Fibroblast of skin of left biceps (primary cell): ENCODE results near the gene DCXR.

ENCODE experiments used
- DNase-seq, 2 experiments: peaks; one replicate each; pipeline ENCODE4 v3.0.0-alpha.2; 2013; ENCODE audit warnings: low read depth in 2 of 2

The DCXR gene

DNA sequence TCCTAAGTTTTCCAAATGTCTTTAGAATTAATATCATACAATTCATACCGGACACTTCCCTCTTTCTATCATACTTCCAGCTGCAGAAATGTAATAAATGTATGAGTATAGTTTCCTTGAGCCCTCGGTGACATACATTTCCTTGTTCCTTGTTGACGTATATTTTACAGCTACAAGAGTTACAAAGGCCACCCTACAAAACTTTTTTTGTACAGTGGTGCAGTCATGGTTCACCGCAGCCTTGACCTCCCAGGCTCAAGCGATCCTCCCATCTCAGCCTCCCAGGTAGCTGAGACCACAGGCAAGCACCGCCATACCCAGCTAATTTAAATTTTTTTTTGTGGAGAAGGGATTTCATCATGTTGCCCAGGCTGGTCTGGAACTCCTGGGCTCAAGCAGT lies 35.3 kb upstream of the DCXR start:
- no peak for DNase-seq

DNA sequence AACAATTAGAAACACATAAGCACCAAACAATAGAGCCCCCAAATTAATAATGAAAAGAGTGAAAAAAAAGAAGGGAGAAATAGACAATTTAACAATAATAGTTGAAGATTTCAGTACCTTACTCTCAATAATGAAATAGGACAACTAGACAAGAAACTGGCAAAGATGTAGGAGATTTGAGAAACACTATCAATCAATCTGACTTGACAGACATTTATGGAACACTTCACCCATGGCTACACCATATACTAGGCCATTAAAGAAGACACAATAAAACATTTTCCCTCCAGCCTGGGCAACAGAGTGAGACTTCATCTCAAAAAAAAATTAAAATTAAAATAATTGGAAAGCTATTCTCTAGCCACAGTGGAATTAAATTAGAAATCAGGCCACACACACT lies 33.1 kb upstream of the DCXR start:
- no peak for DNase-seq

DNA sequence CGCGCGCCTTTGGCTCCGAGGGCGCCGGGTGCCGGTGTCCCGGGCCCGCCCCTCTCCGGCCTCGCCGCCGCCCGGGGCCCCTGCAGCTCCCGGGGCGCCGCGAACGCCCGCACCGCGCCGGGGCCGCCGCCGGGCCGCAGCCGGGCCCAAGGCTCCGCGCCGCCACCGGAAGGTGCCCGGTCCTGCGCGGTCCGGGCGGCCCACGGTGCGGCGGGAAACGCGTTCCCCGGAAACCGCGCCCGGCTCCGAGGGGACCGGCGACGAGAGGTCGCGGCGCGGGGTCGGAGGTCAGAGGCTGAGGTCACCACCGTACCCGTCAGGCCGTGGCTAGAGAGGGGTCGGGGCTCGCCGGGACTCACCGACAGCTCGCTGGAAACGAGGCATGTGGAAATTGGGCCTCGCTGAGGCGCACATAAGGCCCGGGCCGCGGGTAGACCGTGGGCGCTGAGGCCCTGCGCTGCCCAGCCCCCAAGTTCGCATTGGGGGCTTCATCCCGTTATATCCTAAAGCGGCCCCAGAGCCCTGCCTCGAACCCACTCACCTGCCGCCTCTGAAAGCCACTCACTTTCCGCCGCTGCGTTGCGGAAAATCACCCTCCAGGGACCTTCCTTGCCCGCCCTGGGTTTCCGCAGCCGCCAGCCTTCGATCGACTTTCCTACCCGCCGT lies 28.3 kb upstream of the DCXR start, which contains the start of gene DUS1L:
DUS1L (minus strand) TSS at position 167 of the 666 bp plus-strand sequence. CDS start 745 bp downstream, outside the sequence.
- DNase-seq: peak; percentile 12 to 15

DNA sequence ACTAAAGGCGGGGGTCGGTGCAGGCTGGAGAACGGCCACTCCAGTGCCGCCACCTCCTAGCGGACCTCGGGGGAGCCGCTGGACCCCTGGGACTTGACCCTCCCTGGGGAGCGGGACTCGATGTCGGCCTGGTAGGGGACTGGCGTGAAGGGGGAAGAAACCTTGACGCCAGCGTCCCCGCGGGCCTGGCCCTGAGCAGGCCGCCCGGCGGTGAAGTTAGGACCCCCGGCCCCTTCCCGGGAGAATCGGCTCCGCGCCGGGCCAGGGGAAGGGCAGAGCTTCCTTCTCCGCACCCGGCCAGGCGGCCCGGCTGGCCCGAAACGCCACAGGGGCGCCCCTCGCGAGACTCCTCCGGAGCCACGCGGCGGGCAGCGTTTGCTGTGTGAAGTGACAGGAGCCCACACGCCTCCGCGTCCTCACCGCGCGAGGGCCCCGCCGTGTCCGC lies 27.7 kb upstream of the DCXR start:
- no peak for DNase-seq

DNA sequence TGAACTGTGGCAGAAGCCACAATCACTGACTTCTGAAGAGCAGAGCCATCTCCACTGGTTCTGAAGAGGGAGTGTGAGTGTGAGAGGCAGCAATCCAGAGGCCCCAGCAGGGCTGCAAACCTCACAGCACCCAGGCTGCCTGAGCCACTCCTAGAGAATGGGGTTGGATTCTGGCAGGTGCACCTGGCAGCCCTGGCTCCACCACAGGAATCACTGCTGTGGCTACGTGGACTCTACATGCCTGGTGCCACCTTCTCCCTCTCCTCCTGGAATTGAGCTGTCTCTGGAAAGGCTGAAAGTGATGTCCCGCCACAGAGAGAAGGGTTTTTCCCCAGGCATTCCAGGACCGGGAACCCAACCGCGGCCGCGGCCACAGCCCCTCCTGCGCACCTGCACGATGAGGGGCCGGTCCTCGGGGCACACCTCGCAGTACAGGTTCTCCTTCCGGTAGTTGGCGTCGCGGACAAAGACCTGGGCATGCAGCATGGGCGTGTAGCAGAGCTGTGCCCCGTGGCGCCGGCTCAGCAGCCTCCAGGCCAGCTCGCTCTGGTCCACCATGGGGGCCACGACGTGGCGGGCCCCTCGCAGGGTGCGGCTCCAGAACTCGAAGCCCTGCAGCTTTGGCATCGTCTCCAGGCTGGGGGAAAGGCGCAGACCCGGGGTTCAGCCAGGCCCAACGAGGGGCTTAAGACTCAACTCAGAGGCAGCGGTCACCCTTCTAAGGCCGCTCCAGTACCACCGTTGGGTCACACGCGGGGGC lies 27.1 kb upstream of the DCXR start:
- no peak for DNase-seq

DNA sequence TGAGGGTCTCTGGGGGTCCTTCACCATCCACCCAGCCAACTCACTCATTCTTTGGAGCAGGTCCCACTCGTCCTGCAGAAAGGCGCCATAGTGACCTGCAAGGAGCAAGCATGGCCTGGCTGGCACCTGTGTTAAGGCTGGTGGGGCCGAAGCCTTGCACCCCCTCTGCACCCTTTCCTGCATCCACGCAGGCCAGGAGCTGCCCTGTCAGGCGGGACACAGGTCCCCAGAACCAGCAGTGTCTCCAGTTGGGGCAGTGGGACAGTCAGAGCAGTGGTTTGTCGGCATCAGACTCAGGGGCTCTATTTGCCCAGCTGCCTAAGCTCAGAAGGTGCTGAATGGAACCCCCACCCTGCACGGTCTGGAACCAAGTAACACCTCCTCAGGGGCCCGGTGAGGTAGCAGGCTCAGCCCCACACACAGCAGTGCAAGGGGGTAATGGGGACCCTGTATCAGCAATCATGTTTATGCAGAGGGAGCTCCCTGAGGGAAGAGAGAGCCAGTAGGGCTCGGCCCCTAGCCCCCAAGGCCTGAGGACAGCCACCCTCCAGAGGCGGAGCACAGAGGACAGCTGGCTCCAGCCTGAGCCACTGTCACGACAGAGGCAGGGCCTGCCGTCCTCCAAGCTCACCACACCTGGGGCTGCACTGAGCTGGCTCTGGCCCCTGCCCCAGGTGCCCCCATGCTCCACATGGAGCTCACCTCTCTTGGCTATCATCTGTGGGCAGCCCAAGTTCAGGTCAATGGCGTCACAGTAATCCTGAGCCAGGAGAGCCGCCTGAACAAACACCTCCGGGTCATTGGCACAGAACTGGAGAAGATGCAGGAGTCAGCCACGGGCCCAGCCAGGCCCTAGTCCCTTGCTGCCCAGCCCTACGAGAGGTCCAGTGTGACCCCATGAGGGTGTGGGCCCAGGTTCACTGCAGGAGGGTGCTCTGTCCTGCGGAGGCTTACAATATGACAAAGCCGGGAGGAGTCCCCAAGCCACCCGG lies 26.2 kb upstream of the DCXR start:
- DNase-seq: no peak

DNA sequence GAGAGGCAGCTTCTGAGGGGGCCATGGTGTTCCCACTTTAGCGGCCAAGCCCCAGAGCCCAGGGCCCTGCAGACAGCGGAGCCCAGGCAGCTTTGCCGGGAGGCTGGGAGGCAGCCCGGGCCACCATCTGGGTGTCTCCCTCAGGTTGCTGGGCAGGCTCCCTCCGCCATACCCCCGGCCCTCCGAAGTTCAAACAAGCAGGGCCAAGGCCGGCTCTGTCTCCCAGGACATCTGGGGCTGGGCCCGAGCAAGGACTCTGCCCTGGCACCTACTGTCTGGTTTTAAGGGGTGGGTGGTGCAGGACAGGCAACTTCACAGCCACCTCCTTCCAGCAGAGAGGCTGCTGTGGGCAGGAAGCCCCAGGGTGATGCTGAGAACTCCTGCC lies 25.5 kb upstream of the DCXR start:
- no peak for DNase-seq

DNA sequence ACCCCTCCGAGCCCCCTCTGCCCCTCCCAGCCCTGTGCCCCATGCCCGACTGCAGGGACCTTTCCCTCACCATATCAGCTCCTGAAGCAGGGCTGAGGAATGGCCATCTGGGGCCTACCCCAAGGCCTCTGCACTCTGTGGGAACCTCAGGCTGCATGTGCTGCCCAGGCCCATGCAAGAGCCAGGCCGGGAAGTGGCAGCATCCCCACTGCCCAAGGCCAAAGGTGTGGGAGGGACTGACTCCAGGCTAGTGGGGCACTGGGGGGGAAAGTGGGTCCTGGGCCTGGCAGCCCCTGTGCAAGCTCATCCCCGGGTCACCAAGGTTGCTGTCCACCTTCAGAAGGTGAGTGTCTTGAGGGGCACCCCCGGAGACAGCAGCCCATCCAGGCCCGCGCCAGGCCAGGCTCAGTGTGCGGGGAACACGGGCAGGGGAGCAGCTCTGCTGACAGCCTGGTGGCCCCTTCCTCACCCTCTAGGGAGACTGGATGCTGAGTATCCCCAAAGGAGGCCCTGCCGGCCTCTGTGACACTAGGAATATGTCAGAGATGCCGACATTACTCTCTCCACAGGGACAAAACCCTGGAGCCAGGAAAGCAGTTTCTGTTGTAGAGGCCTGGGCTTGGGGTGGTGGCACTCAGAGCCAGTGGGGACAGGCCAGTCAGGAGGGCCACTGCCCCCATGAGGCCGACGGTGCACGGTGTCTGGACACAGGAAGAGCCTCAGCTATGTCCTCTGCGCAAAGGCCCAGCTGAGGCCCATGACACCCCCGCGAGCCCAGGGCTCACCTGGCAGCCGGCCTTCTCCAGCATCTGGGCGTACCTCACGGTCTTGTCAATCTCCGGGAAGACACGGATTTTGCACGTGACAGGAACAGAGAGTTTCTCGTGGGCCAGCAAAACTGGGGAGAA lies 24.8 kb upstream of the DCXR start:
- DNase-seq: no peak

DNA sequence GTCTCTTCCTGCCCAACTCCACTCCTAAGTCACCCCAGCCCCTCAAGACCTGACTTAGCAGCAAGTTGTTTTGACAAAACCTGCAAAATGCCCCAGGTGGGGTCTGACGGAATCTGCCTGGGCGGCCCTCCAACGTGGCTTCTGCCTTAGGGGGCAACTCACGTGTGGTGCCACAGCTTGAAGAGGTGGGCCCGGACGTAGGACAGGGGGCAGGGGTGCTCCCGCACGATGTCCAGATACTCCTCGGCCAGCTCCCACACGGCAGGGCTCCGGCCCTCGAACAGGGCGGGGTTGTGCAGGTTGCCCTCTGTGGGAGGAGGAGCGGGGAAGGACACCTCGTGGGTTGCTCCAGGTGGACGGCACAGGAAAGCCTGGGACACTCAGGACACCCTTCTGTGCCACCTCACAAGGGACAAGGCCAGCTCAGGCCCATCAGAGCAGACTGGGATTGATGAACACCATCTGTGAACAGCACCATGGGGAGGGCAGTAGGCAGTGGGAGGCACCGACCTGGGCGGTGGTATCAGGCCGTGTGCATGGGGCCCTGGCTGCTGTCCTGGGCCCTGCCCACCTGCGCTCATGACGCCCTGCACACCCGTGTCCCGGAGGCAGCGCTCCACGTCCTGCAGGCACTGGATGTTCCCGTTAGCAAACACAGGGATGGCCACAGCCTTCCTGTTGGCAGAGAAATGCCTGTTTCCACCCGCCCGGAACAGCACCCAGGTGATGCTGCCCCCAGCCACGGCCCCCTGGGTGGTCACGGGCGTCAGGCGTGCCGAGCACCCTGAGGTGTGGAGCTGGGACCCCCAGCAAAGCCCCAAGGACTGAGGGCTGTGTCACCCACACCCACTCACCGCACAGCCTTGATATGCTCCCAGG lies 23.8 kb upstream of the DCXR start:
- DNase-seq: no peak

DNA sequence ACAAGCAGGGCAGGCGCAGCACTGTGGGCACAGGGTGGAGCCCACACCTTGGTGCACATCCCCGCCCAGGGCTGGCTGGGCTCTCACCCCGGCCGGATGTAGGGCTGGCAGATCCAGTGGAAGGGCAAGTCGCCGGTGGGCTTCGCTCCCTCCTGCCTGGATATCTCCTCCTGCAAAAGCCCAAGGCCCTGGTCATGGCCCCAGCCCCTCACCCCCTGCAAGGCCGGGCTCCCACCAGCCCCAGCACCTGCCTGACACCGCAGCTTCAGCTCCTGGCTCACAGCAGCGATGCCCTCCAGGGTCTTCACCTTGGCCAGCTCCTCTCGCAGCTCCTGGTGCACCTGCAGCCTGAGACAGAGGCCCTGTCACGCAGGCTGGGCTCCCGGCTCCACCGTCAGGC lies 23.1 kb upstream of the DCXR start:
- DNase-seq: no peak

DNA sequence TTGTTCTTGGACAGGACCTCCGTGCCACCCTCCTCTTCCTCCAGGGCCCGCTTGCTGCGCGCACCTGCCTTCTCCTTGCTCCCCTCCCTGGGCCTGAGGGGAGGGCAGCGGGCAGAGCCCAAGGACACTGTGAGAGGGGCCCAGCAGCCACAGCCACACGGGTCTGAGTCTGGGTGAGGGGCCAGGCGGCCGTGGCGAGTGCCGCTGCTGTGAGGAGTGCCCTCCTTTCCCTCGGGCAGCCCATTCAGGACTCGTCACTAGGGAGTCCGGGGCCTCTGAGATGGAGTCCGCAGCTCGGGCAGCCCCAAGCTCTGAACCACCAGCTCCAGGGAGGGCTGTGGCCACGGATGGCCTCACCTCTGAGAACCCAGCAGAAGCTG lies 22.5 kb upstream of the DCXR start:
- DNase-seq: no peak

DNA sequence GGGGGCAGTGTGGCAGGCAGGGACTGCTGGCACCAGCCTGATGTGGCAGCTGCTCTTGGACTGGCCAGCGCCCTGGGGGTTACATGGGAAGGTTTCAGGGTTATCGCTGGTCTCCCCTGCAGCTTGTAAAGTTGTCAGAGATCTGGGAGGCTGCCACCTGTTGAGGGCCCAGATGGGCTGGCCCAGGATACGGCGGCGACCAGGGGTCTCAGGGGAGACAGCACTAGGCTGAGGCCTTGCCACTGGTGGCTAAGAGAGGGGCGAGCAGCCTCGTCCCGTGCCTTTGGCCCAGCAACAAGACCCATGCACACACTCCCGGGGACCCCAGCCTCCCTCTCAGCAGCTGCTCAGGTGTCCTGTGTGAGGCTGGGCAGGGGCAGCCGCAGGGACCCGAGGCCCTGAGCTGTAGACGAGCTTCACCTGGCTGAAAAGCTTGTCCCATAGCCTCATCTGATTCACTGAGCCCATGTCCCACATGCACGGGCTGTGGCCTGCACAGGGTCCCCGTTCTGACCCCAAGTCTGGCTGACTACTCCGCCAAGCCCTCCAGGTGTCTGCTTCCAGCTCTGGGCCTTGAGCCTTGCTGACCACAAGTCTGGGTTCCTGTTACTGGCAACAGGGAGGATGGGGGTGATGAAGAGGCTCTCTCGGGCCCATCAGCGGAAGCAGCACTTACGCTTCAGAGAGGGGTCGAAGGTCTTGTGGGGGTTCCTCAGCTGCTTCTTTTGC lies 21.9 kb upstream of the DCXR start:
- no peak for DNase-seq

DNA sequence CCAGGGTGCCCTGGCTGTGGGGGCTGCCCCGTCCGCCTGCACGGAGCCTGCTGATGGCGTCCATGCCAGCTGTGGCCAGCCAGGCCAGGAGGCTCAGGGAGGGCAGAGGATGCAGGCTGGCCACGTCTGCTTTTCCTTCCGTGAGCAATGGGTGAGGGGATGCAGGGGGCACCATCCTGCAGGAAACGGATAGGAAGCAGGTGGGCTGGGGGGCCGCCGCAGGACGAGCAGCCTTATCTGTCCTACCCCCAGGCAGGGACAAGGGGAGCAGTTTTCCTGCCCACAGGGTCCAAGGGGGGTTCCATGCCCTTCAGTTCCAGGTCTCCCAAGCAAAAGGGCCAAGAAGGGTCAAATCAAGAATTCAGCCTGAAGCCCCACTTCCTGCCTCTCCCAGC lies 21.4 kb upstream of the DCXR start:
- no peak for DNase-seq

DNA sequence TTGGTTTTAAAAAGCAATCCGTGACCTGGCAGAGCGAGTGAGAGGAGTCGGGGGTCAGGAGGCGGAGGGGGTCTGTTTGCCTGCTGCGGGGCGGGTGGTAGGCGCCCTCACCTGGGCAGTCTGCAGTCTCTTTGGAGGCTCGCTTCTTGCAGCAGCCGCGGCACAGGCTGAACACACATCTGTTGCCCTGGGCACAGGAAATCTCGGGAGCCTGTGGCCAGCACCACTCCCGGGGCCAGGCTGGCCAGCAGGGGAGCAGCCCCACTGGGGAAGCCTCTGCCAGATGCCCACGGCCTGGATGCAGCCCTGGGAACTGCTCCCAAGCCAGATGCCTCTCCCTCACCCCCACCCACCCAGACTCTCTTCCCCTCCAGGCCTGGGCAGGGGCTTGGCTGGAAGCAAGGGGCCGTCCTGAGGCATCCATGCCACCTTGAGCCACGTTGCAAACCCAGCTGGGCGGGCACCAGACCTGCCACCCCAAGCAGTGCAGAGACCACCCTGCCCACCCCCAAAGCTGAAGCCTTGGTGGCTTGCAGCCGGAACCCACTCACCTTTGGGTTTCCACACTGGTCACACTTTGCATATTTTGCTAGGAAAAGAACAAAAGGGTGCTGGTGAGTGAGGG lies 20.8 kb upstream of the DCXR start:
- no peak for DNase-seq

DNA sequence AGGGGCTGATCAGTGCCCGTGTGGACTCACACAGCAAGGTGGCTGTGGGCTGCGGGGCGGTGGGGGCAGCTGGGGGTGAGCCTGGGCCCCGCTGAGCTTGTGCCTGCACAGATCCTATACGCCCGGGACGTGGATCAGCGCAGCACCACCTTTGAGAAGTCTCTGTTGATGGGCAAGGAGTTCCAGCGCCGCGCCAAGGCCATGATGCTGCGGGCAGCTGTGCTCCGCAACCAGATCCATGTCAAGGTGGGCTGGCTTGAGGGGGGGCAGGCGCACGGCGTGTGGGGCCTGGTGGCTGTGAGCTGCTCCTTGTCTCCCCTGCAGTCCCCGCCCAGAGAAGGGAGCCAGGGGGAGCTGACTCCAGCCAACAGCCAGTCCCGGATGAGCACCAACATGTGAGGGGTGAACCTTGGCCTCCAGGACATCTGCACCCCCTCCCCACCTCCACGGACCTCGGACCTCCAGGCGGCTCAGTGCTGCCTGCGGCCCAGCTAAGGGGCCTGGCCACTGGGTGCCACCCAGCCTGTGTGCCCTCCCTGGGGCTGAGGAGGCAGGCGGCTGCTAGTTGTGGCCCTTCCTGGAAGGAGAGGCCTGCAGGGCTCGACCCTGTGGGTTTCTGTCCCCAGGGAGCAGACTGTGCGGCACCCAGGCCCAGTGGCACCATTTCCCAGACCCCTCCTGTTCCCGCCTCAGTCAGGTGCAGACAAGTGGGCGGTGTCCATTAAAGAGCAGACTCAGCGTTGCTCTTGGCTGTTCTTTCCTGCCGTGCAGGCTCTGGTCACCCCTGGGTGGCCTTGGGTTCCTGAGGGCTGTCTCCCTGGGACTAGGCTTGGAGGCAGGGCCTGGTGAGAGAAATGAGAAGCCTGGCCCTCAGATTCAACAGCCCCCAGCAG lies 19.5 kb upstream of the DCXR start:
- DNase-seq: no peak

DNA sequence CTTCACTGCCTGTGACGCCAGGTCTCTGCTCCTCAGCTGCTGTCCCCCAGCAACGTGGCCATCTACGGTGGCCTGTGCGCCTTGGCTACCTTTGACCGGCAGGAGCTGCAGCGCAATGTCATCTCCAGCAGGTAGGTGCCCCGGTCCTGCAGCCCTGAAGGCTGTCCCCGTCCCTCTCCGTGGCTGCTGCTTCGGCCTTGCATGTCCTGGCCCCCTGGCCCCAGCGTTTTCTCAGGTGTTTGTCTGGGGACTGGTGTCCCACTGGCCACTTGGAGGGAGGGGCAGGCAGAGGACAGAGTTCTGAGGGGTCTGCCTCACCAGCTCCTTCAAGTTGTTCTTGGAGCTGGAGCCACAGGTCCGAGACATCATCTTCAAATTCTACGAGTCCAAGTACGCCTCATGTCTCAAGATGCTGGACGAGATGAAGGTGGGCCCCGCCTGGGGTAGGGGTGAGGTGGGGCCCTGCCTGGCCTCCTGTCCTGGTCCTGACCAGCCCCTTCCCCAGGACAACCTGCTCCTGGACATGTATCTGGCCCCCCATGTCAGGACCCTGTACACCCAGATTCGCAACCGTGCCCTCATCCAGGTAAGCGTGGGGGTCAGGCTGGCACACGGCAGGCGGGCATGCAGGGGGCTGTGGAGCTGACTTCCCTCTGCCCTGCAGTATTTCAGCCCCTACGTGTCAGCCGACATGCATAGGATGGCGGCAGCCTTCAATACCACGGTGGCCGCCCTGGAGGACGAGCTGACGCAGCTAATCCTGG lies 18.6 kb upstream of the DCXR start:
- DNase-seq: no peak
